Endothelial cell of umbilical vein (primary cell): ENCODE measurements around the gene ATP2B2. TPM values are rescaled to one million over a fixed set of nuclear protein-coding genes. Genes with fewer than 3 reads are reported as not detected.

Experiments used
- BruUV-seq: library from RNA; stranded (reverse); fragments of 400-500 nt; replicated peaks from 2 replicates; lab custom pipeline; 2021; lab: Mats Ljungman, UMichigan
- CTCF ChIA-PET: fragments of 300-600, 350-600 bp; sonication (Branson Sonifier 250); formaldehyde crosslinking; loops from one replicate; lab custom pipeline; 2021; ENCODE audit warnings: antibody characterized with exemption, inconsistent platforms; lab: Charles Lee
- POLR2A ChIA-PET: fragments of 300-600, 350-600 bp; sonication (Branson Sonifier 250); formaldehyde crosslinking; loops from one replicate; lab custom pipeline; 2021; ENCODE audit warnings: antibody characterized with exemption, inconsistent platforms; lab: Charles Lee
- DNase-seq: peaks from one replicate; pipeline ENCODE4 v3.0.0-alpha.2; 2011; ENCODE audit warnings: low read depth, low spot score
- FAIRE-seq: peaks from 2 replicates; lab custom pipeline; 2011; peaks lifted over from hg19 to GRCh38; lab: Jason Lieb, UNC
- H2AFZ ChIP-seq: 2 replicates; pipeline ENCODE4 v1.6.0; 2012; ENCODE audit warnings: low read depth, low read length, control low read depth, inconsistent platforms
- H3K27ac ChIP-seq: 2 replicates; pipeline ENCODE4 v1.5.1; 2011; ENCODE audit warnings: low read depth, mild to moderate bottlenecking, control low read depth, low read length, moderate library complexity; ENCODE audit not compliant: insufficient read depth
- H3K27me3 ChIP-seq, 2 experiments: 2 replicates each; pipeline versions ENCODE4 v1.6.0 to v1.6.1; 2011; ENCODE audit warnings: low read length in 2 of 2, mixed read lengths in 1 of 2; ENCODE audit not compliant: control insufficient read depth in 2 of 2, insufficient read depth in 2 of 2
- H3K36me3 ChIP-seq, 2 experiments: 2 replicates in 1 of 2; 3 replicates in 1 of 2; pipeline ENCODE4 v1.5.1; 2011; ENCODE audit warnings: low read length in 2 of 2, mild to moderate bottlenecking in 1 of 2, moderate library complexity in 1 of 2; ENCODE audit not compliant: control insufficient read depth in 2 of 2, insufficient read depth in 2 of 2; ENCODE audit errors: extremely low read depth in 1 of 2
- H3K4me1 ChIP-seq: 3 replicates; pipeline ENCODE4 v1.5.1; 2011; ENCODE audit warnings: mild to moderate bottlenecking, low read length; ENCODE audit not compliant: control insufficient read depth, insufficient read depth; ENCODE audit errors: extremely low read depth
- H3K4me2 ChIP-seq: 2 replicates; pipeline ENCODE4 v1.6.1; 2011; ENCODE audit warnings: low read length, control low read depth, mixed read lengths; ENCODE audit not compliant: insufficient read depth
- H3K4me3 ChIP-seq, 3 experiments: fragments of 200-600 bp in 1 of 3; sonication (generic), shearing (Covaris generic) in 1 of 3; replicated peaks in 1 of 3; 2 replicates each; pipeline ENCODE4 v1.5.1; 2011 to 2016; ENCODE audit warnings: control low read depth in 3 of 3, low read length in 3 of 3, mild to moderate bottlenecking in 2 of 3, inconsistent platforms in 1 of 3, low read depth in 1 of 3, moderate library complexity in 1 of 3; ENCODE audit not compliant: insufficient read depth in 1 of 3
- H3K79me2 ChIP-seq: 2 replicates; pipeline ENCODE4 v1.6.0; 2012; ENCODE audit warnings: low read length, inconsistent platforms; ENCODE audit not compliant: control insufficient read depth, insufficient read depth
- H3K9ac ChIP-seq: replicated peaks from 2 replicates; pipeline ENCODE3; 2011; ENCODE audit warnings: low read length, control low read depth; ENCODE audit not compliant: insufficient read depth; ENCODE audit errors: extremely low read depth
- H3K9me1 ChIP-seq: replicated peaks from 3 replicates; pipeline ENCODE4 v1.6.0; 2011; ENCODE audit warnings: mild to moderate bottlenecking, low read length; ENCODE audit not compliant: control insufficient read depth, insufficient read depth; ENCODE audit errors: extremely low read depth
- H3K9me3 ChIP-seq: replicated peaks from 2 replicates; pipeline ENCODE4 v1.5.1; 2012; ENCODE audit warnings: low read length, inconsistent platforms; ENCODE audit not compliant: control insufficient read depth, insufficient read depth
- H4K20me1 ChIP-seq: replicated peaks from 2 replicates; pipeline ENCODE3; 2011; ENCODE audit warnings: mild to moderate bottlenecking, low read length; ENCODE audit not compliant: control insufficient read depth, insufficient read depth; ENCODE audit errors: extremely low read depth
- EZH2 ChIP-seq: IDR thresholded peaks from 2 replicates; pipeline ENCODE4 v1.6.1; 2012; ENCODE audit warnings: borderline replicate concordance, low read depth, mild to moderate bottlenecking, moderate library complexity, low read length, inconsistent platforms; ENCODE audit not compliant: severe bottlenecking
- FOS ChIP-seq: IDR thresholded peaks from 2 replicates; pipeline ENCODE4 v1.6.1; 2011; ENCODE audit warnings: mild to moderate bottlenecking, low read length, moderate library complexity, borderline replicate concordance; ENCODE audit not compliant: insufficient read depth
- GATA2 ChIP-seq: IDR thresholded peaks from 2 replicates; pipeline ENCODE4 v1.7.0; 2011; ENCODE audit warnings: low read depth, mild to moderate bottlenecking, moderate library complexity, mixed read lengths, low read length; ENCODE audit not compliant: insufficient read length, insufficient read depth
- JUN ChIP-seq: IDR thresholded peaks from 2 replicates; pipeline ENCODE4 v1.6.1; 2011; ENCODE audit warnings: borderline replicate concordance, low read depth; ENCODE audit not compliant: insufficient read length, insufficient read depth
- MAX ChIP-seq: IDR thresholded peaks from 2 replicates; pipeline ENCODE4 v1.6.1; 2011; ENCODE audit not compliant: insufficient read depth, insufficient read length
- MYC ChIP-seq: IDR thresholded peaks from one replicate; pipeline ENCODE4 v1.6.1; 2011; ENCODE audit warnings: mild to moderate bottlenecking, low read depth, low read length
- POLR2A ChIP-seq: IDR thresholded peaks from 2 replicates; pipeline ENCODE4 v1.6.1; 2012; ENCODE audit warnings: low read depth, mild to moderate bottlenecking, control low read depth, low read length
- POLR2AphosphoS5 ChIP-seq: IDR thresholded peaks from 2 replicates; pipeline ENCODE4 v1.6.1; 2012; ENCODE audit warnings: low read depth, mild to moderate bottlenecking, control low read depth, low read length, moderate library complexity; ENCODE audit not compliant: insufficient read depth
- dilution Hi-C: fragments of 300-500 bp; cut with MboI; formaldehyde crosslinking; loops from one replicate; pipeline ENCODE4 v1.15.0; 2019; ENCODE audit warnings: low sequenced_read_pairs; ENCODE audit not compliant: extremely low pct_ligation_motif_present
- intact Hi-C: fragments of 100-400 bp; cut with micrococcal nuclease; formaldehyde crosslinking; loops from one replicate; pipeline ENCODE4 v1.10.0; 2022
- polyA plus RNA-seq, 4 experiments: library from polyadenylated mRNA; depleted of rRNA in 3 of 4; stranded (reverse) in 3 of 4; unstranded in 1 of 4; fragments of >200 nt; gene quantifications; 2 replicates each; pipeline versions ENCODE4 v1.2.1 to v1.2.3, GENCODE V29; 2011 to 2012; ENCODE audit warnings: missing spikeins in 1 of 4
- total RNA-seq: library from RNA; stranded (reverse); gene quantifications from 2 replicates; pipeline ENCODE4 v1.2.3, GENCODE V29; 2021
- TF ChIP-seq, protein P1 (sequence below), 2 donors: IDR thresholded peaks; 1 replicate in 1 of 2; 2 replicates in 1 of 2; pipeline ENCODE4 v1.5.1; 2011; ENCODE audit warnings: low read length in 2 of 2, mild to moderate bottlenecking in 2 of 2, moderate library complexity in 2 of 2, control low read depth in 1 of 2, inconsistent platforms in 1 of 2, low read depth in 1 of 2; ENCODE audit not compliant: insufficient read depth in 1 of 2; ENCODE audit errors: extremely low read depth in 1 of 2

Gene ATP2B2
- total and polyA plus RNA-seq, 2 donors (not counting 3 experiments of a cell fraction or from before 2014, with no cell fraction given): not detected

GRCh38 chr3:10327592-10327991 lies 177.8 kb downstream of the ATP2B2 start:
- TF ChIP-seq GATA2 (no peak), POLR2AphosphoS5 (no peak), FOS (no peak), POLR2A (no peak), MYC (no peak), MAX (no peak), EZH2 (no peak), JUN (no peak)
- TF ChIP-seq, protein P1, sequence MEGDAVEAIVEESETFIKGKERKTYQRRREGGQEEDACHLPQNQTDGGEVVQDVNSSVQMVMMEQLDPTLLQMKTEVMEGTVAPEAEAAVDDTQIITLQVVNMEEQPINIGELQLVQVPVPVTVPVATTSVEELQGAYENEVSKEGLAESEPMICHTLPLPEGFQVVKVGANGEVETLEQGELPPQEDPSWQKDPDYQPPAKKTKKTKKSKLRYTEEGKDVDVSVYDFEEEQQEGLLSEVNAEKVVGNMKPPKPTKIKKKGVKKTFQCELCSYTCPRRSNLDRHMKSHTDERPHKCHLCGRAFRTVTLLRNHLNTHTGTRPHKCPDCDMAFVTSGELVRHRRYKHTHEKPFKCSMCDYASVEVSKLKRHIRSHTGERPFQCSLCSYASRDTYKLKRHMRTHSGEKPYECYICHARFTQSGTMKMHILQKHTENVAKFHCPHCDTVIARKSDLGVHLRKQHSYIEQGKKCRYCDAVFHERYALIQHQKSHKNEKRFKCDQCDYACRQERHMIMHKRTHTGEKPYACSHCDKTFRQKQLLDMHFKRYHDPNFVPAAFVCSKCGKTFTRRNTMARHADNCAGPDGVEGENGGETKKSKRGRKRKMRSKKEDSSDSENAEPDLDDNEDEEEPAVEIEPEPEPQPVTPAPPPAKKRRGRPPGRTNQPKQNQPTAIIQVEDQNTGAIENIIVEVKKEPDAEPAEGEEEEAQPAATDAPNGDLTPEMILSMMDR (IDR thresholded peaks at IDR 0.05; ENCODE audit: extremely low read depth in 1 of 2, insufficient read depth in 1 of 2, low read depth in 1 of 2, low read length in 2 of 2): no peak
- CTCF ChIA-PET: no interaction called here
- peaks cover 29 to 44% of the 10 kb centered on the region in 2 experiments for H3K27me3 ChIP-seq

More at GRCh38 chr3:10327592-10327991, 177.8 kb downstream of the ATP2B2 start:
- H3K9me1 ChIP-seq: no peaks in the 10 kb centered on the region
- no peak overlapping the region for H3K9ac ChIP-seq
- H3K4me2 ChIP-seq: no peak overlapping the region
- no peak overlapping the region for H2AFZ ChIP-seq
- DNase-seq (no peak), FAIRE-seq (no peak)
- H3K4me1 ChIP-seq: peaks cover 4% of the 10 kb centered on the region
- H3K79me2 ChIP-seq: no peaks in the 10 kb centered on the region
- H3K36me3 ChIP-seq: no peaks in the 10 kb centered on the region
- no peaks in the 10 kb centered on the region for H4K20me1 ChIP-seq
- no TSS peak for BruUV-seq
- no peak overlapping the region for H3K4me3 ChIP-seq
- dilution Hi-C loops: no loop called here
- intact Hi-C loops: no loop called here
- no peaks in the 10 kb centered on the region for H3K9me3 ChIP-seq
- POLR2A ChIA-PET: no interaction called here
- H3K27ac ChIP-seq: no peak overlapping the region
